Measurements from ENCODE around the gene C22orf15. TPM values are rescaled to one million over a fixed set of nuclear protein-coding genes. Genes with fewer than 3 reads are reported as not detected.

C22orf15 gene
- total and polyA plus RNA-seq, 9 of the 15 experiments (the other 6 are each of a cell fraction or from before 2014, with no cell fraction given): 0.07 TPM; not detected in 8

DNA sequence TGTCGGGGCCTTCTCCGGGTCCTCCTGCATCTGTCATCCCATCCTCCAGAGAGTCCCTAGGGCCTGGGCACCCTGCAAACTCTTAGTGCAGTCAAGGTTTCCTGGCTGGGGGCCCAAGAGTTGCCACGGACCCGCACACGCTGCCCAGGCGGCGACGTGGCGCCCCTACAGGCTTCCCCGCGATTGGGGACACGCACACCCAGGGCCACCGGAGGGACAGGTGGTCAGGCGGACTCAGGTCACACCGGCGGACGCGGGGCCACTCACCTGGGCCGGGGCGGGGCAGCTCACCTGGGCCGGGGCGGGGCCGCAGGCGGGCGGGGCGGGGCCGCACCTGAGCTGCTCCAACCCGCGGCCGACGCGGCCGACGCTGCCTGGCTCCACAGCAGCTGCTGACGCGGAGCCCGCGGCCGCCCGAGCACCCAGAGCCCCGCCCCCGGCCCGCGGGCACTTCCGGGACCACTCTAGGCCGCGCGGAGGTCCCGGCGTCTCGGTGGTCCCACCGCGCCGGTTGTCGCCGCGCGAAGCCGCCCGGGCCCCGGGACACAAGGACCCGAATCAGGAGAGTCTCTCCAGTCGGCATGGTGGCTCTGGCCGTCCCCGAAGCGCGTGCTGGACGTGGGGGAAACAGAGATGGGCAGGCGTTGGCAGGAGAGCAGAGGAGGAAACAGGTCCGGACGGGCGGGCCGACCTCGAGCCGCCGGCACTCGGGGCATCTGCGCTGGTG lies 11.9 kb upstream of the C22orf15 start, which contains the start of gene ZNF70 (continued):
- TF ChIP-seq, protein P1, sequence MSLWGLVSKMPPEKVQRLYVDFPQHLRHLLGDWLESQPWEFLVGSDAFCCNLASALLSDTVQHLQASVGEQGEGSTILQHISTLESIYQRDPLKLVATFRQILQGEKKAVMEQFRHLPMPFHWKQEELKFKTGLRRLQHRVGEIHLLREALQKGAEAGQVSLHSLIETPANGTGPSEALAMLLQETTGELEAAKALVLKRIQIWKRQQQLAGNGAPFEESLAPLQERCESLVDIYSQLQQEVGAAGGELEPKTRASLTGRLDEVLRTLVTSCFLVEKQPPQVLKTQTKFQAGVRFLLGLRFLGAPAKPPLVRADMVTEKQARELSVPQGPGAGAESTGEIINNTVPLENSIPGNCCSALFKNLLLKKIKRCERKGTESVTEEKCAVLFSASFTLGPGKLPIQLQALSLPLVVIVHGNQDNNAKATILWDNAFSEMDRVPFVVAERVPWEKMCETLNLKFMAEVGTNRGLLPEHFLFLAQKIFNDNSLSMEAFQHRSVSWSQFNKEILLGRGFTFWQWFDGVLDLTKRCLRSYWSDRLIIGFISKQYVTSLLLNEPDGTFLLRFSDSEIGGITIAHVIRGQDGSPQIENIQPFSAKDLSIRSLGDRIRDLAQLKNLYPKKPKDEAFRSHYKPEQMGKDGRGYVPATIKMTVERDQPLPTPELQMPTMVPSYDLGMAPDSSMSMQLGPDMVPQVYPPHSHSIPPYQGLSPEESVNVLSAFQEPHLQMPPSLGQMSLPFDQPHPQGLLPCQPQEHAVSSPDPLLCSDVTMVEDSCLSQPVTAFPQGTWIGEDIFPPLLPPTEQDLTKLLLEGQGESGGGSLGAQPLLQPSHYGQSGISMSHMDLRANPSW (CRISPR knock-in tag; IDR thresholded peaks at IDR 0.05): no peak
- TF ChIP-seq, protein P2, sequence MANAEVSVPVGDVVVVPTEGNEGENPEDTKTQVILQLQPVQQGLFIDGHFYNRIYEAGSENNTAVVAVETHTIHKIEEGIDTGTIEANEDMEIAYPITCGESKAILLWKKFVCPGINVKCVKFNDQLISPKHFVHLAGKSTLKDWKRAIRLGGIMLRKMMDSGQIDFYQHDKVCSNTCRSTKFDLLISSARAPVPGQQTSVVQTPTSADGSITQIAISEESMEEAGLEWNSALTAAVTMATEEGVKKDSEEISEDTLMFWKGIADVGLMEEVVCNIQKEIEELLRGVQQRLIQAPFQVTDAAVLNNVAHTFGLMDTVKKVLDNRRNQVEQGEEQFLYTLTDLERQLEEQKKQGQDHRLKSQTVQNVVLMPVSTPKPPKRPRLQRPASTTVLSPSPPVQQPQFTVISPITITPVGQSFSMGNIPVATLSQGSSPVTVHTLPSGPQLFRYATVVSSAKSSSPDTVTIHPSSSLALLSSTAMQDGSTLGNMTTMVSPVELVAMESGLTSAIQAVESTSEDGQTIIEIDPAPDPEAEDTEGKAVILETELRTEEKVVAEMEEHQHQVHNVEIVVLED (CRISPR knock-in tag; IDR thresholded peaks at IDR 0.05): peak; percentile 41
- TF ChIP-seq, protein P3, sequence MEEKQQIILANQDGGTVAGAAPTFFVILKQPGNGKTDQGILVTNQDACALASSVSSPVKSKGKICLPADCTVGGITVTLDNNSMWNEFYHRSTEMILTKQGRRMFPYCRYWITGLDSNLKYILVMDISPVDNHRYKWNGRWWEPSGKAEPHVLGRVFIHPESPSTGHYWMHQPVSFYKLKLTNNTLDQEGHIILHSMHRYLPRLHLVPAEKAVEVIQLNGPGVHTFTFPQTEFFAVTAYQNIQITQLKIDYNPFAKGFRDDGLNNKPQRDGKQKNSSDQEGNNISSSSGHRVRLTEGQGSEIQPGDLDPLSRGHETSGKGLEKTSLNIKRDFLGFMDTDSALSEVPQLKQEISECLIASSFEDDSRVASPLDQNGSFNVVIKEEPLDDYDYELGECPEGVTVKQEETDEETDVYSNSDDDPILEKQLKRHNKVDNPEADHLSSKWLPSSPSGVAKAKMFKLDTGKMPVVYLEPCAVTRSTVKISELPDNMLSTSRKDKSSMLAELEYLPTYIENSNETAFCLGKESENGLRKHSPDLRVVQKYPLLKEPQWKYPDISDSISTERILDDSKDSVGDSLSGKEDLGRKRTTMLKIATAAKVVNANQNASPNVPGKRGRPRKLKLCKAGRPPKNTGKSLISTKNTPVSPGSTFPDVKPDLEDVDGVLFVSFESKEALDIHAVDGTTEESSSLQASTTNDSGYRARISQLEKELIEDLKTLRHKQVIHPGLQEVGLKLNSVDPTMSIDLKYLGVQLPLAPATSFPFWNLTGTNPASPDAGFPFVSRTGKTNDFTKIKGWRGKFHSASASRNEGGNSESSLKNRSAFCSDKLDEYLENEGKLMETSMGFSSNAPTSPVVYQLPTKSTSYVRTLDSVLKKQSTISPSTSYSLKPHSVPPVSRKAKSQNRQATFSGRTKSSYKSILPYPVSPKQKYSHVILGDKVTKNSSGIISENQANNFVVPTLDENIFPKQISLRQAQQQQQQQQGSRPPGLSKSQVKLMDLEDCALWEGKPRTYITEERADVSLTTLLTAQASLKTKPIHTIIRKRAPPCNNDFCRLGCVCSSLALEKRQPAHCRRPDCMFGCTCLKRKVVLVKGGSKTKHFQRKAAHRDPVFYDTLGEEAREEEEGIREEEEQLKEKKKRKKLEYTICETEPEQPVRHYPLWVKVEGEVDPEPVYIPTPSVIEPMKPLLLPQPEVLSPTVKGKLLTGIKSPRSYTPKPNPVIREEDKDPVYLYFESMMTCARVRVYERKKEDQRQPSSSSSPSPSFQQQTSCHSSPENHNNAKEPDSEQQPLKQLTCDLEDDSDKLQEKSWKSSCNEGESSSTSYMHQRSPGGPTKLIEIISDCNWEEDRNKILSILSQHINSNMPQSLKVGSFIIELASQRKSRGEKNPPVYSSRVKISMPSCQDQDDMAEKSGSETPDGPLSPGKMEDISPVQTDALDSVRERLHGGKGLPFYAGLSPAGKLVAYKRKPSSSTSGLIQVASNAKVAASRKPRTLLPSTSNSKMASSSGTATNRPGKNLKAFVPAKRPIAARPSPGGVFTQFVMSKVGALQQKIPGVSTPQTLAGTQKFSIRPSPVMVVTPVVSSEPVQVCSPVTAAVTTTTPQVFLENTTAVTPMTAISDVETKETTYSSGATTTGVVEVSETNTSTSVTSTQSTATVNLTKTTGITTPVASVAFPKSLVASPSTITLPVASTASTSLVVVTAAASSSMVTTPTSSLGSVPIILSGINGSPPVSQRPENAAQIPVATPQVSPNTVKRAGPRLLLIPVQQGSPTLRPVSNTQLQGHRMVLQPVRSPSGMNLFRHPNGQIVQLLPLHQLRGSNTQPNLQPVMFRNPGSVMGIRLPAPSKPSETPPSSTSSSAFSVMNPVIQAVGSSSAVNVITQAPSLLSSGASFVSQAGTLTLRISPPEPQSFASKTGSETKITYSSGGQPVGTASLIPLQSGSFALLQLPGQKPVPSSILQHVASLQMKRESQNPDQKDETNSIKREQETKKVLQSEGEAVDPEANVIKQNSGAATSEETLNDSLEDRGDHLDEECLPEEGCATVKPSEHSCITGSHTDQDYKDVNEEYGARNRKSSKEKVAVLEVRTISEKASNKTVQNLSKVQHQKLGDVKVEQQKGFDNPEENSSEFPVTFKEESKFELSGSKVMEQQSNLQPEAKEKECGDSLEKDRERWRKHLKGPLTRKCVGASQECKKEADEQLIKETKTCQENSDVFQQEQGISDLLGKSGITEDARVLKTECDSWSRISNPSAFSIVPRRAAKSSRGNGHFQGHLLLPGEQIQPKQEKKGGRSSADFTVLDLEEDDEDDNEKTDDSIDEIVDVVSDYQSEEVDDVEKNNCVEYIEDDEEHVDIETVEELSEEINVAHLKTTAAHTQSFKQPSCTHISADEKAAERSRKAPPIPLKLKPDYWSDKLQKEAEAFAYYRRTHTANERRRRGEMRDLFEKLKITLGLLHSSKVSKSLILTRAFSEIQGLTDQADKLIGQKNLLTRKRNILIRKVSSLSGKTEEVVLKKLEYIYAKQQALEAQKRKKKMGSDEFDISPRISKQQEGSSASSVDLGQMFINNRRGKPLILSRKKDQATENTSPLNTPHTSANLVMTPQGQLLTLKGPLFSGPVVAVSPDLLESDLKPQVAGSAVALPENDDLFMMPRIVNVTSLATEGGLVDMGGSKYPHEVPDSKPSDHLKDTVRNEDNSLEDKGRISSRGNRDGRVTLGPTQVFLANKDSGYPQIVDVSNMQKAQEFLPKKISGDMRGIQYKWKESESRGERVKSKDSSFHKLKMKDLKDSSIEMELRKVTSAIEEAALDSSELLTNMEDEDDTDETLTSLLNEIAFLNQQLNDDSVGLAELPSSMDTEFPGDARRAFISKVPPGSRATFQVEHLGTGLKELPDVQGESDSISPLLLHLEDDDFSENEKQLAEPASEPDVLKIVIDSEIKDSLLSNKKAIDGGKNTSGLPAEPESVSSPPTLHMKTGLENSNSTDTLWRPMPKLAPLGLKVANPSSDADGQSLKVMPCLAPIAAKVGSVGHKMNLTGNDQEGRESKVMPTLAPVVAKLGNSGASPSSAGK (IDR thresholded peaks at IDR 0.05): peak; percentile 71; the same call in 1 of the 2 replicates
- TF ChIP-seq NFE2L1 (tag; IDR thresholded peaks at IDR 0.05; ENCODE audit: borderline replicate concordance, low read depth): no peak
- no peak for TF ChIP-seq LEF1 (IDR thresholded peaks at IDR 0.05)
- TF ChIP-seq SIN3A (IDR thresholded peaks at IDR 0.05; ENCODE audit: borderline replicate concordance in 2 of 2, control insufficient read depth in 1 of 2, low read depth in 2 of 2, low read length in 2 of 2): peak in 1 of 2 experiments; percentile 40; a peak in 1 of 4 replicates
- 0 out of 4 replicates have a peak, but pooled peaks of 1 of the 2 experiments have one; percentile 21 for TF ChIP-seq KDM4B (IDR thresholded peaks at IDR 0.05; ENCODE audit: borderline replicate concordance in 2 of 2, low read depth in 1 of 2)
- TF ChIP-seq KDM5B (IDR thresholded peaks at IDR 0.05; ENCODE audit: insufficient replicate concordance, low read depth, low read length): peak; percentile 51
